GM10266 (cell line): ENCODE data around the gene WDPCP.
A peak's percentile ranks its signal among the peaks of the same experiment; 100 is the strongest.
"Not testable (repeated sequence)": the region's sequence is repeated elsewhere in the genome, so short reads cannot be mapped to it uniquely, and the experiment has no call there.

Experiments
- DNase-seq: peaks from one replicate; pipeline ENCODE4 v3.0.0; 2012; ENCODE audit errors: extremely low spot score
- TF ChIP-seq, protein P1 (sequence below): IDR thresholded peaks from 2 replicates; pipeline ENCODE4 v1.5.1; 2012; ENCODE audit warnings: mild to moderate bottlenecking, low read depth; ENCODE audit not compliant: control insufficient read depth, insufficient read depth; ENCODE audit errors: missing control alignments

WDPCP gene

DNA sequence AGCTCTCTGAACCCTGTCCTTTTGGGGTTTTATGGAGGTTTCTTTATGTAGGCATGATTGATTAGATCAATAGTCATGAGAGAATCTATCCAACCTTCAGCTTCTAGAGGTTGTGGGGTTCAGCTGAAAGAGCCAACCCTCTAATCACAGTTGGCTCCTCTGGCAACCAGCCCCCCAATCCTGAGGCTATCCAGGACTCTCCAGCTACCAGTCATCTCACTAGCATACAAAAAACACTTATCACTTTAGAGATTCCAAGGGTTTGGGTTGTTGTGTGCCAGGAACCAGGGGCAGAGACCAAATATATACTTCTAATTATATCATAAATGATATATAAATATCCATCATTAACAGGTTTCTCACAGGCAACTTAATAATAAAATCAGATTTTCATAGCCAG is 11.7 kb downstream of the WDPCP start:
- TF ChIP-seq, protein P1, sequence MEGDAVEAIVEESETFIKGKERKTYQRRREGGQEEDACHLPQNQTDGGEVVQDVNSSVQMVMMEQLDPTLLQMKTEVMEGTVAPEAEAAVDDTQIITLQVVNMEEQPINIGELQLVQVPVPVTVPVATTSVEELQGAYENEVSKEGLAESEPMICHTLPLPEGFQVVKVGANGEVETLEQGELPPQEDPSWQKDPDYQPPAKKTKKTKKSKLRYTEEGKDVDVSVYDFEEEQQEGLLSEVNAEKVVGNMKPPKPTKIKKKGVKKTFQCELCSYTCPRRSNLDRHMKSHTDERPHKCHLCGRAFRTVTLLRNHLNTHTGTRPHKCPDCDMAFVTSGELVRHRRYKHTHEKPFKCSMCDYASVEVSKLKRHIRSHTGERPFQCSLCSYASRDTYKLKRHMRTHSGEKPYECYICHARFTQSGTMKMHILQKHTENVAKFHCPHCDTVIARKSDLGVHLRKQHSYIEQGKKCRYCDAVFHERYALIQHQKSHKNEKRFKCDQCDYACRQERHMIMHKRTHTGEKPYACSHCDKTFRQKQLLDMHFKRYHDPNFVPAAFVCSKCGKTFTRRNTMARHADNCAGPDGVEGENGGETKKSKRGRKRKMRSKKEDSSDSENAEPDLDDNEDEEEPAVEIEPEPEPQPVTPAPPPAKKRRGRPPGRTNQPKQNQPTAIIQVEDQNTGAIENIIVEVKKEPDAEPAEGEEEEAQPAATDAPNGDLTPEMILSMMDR, result no peak
- DNase-seq, result no peak

DNA sequence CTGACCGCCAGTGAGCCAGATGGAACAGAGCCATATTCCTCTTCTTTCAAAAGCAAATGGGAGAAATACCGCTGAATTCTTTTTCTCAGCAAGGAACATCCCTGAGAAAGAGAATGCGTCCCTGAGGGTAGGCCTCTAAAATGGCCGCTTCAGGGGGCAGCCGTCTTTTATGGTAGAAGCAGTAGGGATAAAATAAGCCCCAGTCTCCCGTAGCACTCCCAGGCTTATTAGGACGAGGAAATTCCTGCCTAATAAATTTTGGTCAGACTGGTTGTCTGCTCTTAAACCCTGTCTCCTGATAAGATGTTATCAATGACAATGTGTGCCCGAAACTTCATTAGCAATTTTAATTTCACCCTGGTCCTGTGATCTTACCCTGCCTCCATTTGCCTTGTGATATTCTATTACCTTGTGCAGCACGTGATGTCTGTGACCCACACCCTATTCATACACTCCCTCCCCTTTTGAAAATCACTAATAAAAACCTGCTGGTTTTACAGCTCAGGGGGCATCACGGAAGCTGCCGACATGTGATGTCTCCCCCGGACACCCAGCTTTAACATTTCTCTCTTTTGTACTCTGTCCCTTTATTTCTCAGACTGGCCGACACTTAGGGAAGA is 14.4 kb downstream of the WDPCP start:
- DNase-seq, result not testable (repeated sequence)

DNA sequence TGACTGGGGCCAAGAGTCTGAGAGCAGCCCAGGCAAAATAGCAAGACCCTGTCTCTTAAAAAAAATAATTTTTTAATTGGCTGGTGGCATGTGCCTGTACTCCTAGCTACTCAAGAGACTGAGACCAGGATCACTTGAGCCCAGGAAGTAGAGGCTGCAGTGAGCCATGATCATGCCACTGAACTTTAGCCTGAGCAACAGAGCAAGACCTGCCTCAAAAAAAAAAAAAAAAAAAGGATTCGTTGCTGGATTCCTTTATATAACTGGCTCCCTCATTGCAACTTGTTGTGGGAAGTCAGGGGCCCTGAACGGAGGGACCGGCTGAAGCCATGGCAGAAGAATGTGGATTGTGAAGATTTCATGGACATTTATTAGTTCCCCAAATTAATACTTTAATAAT is 15.3 kb downstream of the WDPCP start:
- not testable (repeated sequence) for DNase-seq

DNA sequence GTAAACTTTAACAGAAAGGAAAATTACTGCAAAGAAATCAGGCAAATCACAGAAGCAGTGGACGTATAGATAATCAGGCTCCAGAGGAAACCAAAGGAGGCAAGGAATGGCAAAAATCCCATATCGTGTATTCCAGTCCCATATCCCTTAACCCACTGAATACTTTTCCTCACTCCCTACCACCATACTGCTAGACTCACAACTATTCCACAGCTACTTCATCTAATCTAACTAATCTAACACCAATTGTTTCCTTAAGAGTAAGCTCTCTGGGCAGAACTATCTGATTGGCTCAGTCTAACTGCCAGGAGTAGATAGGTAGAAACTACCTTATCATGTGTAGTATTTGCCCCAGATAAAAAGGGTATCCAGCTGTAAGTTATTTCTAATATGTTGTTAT is 16.3 kb downstream of the WDPCP start:
- no peak for DNase-seq
- TF ChIP-seq, protein P1, result no peak

DNA sequence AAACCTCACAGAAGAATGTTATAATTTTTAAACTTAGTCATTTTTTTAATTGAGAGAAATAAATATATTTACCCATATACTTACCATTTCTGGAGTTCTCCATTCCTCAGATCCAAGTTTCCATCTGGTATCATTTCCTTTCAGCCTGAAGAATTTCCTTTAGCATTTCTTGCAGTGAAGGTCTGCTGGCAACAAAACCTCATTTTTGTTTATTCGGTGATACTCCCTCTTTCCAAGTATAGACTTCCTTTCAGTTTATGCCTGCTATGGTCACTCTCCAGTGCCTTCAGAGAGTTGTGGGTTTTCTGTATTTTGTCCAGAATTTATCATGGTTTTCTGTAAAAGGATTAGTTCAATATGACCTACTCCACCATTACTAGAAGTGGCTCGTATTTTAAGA is 17.0 kb downstream of the WDPCP start:
- TF ChIP-seq, protein P1, result no peak

DNA sequence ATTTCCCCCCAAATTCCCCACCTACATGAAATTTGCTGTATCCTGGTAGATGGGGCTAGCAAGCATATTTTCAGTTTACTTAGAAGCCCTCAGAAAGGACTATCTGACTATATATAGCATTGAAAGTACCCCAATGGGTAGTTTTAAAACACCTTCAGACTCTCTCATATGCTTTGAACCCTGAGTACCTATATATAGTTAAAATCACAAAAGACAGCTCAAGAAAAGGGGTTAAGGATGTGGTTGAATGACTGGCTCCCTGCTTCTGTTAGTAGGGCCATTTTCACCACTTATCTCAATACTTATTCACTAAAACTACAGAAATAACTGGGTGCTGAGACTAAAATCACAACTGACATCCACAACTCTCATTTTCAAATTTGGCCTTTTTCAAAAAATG is 18.5 kb downstream of the WDPCP start:
- peak; percentile 24 for DNase-seq
- TF ChIP-seq, protein P1, result no peak

More for the DNA sequence above, 17.0 kb downstream of the WDPCP start:
- no peak for DNase-seq

DNA sequence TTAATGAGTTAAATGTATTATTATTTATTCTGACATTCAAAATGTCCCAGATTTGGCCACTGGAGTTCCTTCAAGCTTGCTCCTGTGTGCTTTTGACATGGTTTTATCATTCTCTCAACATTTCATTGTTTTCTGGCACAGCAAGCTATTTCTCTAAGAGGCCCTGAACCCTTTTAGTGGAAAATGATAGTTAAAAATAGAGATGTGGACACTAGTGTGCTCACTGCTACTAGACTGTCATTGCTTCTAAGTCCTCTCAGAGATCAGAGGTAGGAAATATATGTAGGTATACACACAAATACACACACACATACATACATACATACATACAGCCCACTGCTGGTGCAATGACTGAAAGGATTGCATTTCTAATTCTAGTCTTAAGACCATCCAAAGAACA is 25.5 kb downstream of the WDPCP start:
- TF ChIP-seq, protein P1, result no peak
- no peak for DNase-seq

DNA sequence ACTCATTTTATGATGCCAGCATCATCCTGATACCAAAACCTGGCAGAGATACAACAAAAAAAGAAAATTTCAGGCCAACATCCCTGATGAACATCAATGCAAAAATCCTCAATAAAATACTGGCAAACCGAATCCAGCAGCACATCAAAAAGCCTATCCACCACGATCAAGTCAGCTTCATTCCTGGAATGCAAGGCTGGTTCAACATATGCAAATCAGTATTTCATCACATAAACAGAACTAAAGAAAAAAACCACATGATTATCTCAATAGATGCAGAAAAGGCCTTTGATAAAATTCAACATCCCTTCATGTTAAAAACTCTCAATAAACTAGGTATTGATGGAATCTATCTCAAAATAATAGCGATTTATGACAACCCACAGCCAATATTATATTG is 29.4 kb downstream of the WDPCP start:
- DNase-seq, result not testable (repeated sequence)

DNA sequence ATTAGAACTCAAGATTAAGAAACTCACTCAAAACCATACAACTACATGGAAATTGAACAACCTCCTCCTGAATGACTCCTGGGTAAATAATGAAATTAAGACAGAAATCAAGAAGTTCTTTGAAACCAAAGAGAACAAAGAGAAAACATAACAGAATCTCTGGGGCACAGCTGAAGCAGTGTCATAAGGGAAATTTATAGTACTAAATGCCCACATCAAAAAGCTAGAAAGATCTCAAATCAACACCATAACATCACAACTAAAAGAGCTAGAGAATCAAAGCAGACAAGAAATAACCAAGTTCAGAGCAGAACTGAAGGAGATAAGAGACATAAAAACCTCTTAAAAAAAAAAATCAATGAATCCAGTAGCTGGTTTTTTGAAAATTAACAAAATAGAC is 30.5 kb downstream of the WDPCP start:
- not testable (repeated sequence) for DNase-seq

DNA sequence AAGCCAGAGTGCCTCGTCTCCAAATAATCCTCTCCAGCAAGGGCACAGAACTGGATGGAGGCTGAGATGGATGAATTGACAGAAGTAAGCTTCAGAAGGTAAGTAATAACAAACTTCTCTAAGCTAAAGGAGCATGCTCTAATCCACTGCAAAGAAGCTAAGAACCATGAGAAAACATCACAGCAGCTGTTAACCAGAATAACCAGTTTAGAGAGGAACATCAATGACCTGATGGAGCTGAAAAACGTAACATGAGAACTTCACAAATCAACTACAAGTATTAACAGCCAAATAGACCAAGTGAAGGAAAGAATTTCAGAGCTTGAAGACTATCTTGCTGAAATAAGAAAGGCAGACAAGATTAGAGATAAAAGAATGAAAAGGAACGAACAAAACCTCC is 32.3 kb downstream of the WDPCP start:
- DNase-seq, result no peak
- TF ChIP-seq, protein P1, result no peak
